ENCODE results near the gene SIDT2.
A peak's percentile ranks its signal among the peaks of the same experiment; 100 is the strongest.
"Not testable (repeated sequence)": the region's sequence is repeated elsewhere in the genome, so short reads cannot be mapped to it uniquely, and the experiment has no call there.

SIDT2 gene

GRCh38 chr11:117178210-117179034 lies at the start of gene SIDT2:
TSS of gene SIDT2 (plus strand) at chr11:117178743. CDS start at chr11:117179264, 521 bp downstream.
- DNase-seq: peak; percentile 92

GRCh38 chr11:117130396-117130795 lies 48.1 kb upstream of the SIDT2 start:
- not testable (repeated sequence) for DNase-seq

GRCh38 chr11:117130879-117131278 lies 47.7 kb upstream of the SIDT2 start:
- DNase-seq: no peak

- no peak for DNase-seq
Observed at GRCh38 chr11:117134431-117134830, 44.1 kb upstream of the SIDT2 start.

- not testable (repeated sequence) for DNase-seq
Observed at GRCh38 chr11:117134979-117135378, 43.6 kb upstream of the SIDT2 start.

GRCh38 chr11:117137223-117138086 lies 41.1 kb upstream of the SIDT2 start:
- DNase-seq: not testable (repeated sequence)

GRCh38 chr11:117143390-117143789 lies 35.2 kb upstream of the SIDT2 start:
- no peak for DNase-seq

GRCh38 chr11:117143871-117144476 lies 34.6 kb upstream of the SIDT2 start, which contains the start of gene PAFAH1B2:
TSS of gene PAFAH1B2 (plus strand) at chr11:117144287. CDS start at chr11:117152448, 8,161 bp downstream.
- DNase-seq: peak; percentile 97

- DNase-seq: peak; percentile 53
Observed at GRCh38 chr11:117144477-117145392, 33.8 kb upstream of the SIDT2 start.

GRCh38 chr11:117145393-117145761 lies 33.2 kb upstream of the SIDT2 start:
- DNase-seq: peak; percentile 51

- DNase-seq: no peak
Observed at GRCh38 chr11:117146521-117146920, 32.0 kb upstream of the SIDT2 start.

GRCh38 chr11:117152066-117152465 lies 26.5 kb upstream of the SIDT2 start:
- DNase-seq: no peak

GRCh38 chr11:117154468-117154867 lies 24.1 kb upstream of the SIDT2 start:
- no peak for DNase-seq

- no peak for DNase-seq
Observed at GRCh38 chr11:117157507-117157906, 21.0 kb upstream of the SIDT2 start.

- DNase-seq: no peak
Observed at GRCh38 chr11:117159892-117160291, 18.7 kb upstream of the SIDT2 start.

- no peak for DNase-seq
Observed at GRCh38 chr11:117160826-117161225, 17.7 kb upstream of the SIDT2 start.

GRCh38 chr11:117166491-117166890 lies 12.1 kb upstream of the SIDT2 start:
- no peak for DNase-seq

GRCh38 chr11:117169736-117170135 lies 8.8 kb upstream of the SIDT2 start:
- no peak for DNase-seq

GRCh38 chr11:117170210-117170609 lies 8.3 kb upstream of the SIDT2 start:
- DNase-seq: no peak

- DNase-seq: no peak
Observed at GRCh38 chr11:117171007-117171403, 7.5 kb upstream of the SIDT2 start.

GRCh38 chr11:117171404-117172061 lies 7.0 kb upstream of the SIDT2 start:
- DNase-seq: no peak

Measured in 8988T (cell line).